GM12878 (cell line): ENCODE data around the gene FAM234B. TPM values are rescaled to one million over a fixed set of nuclear protein-coding genes. Genes with fewer than 3 reads are reported as not detected.

Source experiments
- ATAC-seq: fragments of 200-7000 bp; cut with Tn5 transposase; 3 replicates; pipeline ENCODE4 v1.9.1; 2020; ENCODE audit warnings: mild to moderate bottlenecking, moderate library complexity
- BruUV-seq: library from RNA; stranded (reverse); fragments of 400-500 nt; replicated peaks from 2 replicates; lab custom pipeline; 2021; lab: Mats Ljungman, UMichigan
- CTCF ChIA-PET: fragments of 300-600 bp; sonication (Branson Sonifier 250); formaldehyde crosslinking; extraction: SDS; loops from one replicate; lab custom pipeline; 2021; ENCODE audit warnings: inconsistent platforms; lab: Yijun Ruan, JAX
- POLR2A ChIA-PET: fragments of 350-600 bp; formaldehyde crosslinking; extraction: SDS; loops from one replicate; lab custom pipeline; 2021; ENCODE audit warnings: inconsistent platforms; lab: Charles Lee
- RAD21 ChIA-PET: fragments of 300-600 bp; sonication (Branson Sonifier 250); formaldehyde crosslinking; loops from one replicate; lab custom pipeline; 2023; ENCODE audit warnings: antibody characterized with exemption; ENCODE audit not compliant: unreplicated experiment; lab: Charles Lee
- SMC1A ChIA-PET: fragments of 300-600 bp; sonication (Branson Sonifier 250); formaldehyde crosslinking; loops from one replicate; lab custom pipeline; 2023; ENCODE audit not compliant: unreplicated experiment, uncharacterized antibody; lab: Charles Lee
- DNase-seq: peaks from one replicate; pipeline ENCODE4 v3.0.0-alpha.2; 2011; ENCODE audit warnings: low read depth, low spot score
- FAIRE-seq: peaks from 3 replicates; lab custom pipeline; 2011; peaks lifted over from hg19 to GRCh38; lab: Jason Lieb, UNC
- H2AFZ ChIP-seq: 2 replicates; pipeline ENCODE4 v1.6.0; 2011; ENCODE audit warnings: low read depth, low read length, control low read depth; ENCODE audit not compliant: control insufficient read depth
- H3K27ac ChIP-seq: 2 replicates; pipeline ENCODE4 v1.5.1; 2011; ENCODE audit warnings: control low read depth; ENCODE audit not compliant: control insufficient read depth, insufficient read depth
- H3K27me3 ChIP-seq, 2 experiments: replicated peaks in 1 of 2; 2 replicates each; pipeline versions ENCODE4 v1.6.0 to v1.6.1; 2011; ENCODE audit warnings: low read length in 1 of 2; ENCODE audit not compliant: control insufficient read depth in 2 of 2, insufficient read depth in 2 of 2
- H3K36me3 ChIP-seq, 2 experiments: 2 replicates each; pipeline ENCODE4 v1.5.1; 2011; ENCODE audit warnings: low read length in 1 of 2; ENCODE audit not compliant: control insufficient read depth in 2 of 2, insufficient read depth in 2 of 2
- H3K4me1 ChIP-seq: 2 replicates; pipeline ENCODE4 v1.6.1; 2011; ENCODE audit warnings: mild to moderate bottlenecking, low read length, moderate library complexity, mixed read lengths; ENCODE audit not compliant: control insufficient read depth, insufficient read depth
- H3K4me2 ChIP-seq: 2 replicates; pipeline ENCODE4 v1.6.0; 2011; ENCODE audit warnings: control low read depth; ENCODE audit not compliant: control insufficient read depth, insufficient read depth
- H3K4me3 ChIP-seq: fragments of 200-600 bp; sonication (generic); 2 replicates; pipeline ENCODE4 v1.5.1; 2016
- H3K79me2 ChIP-seq: 2 replicates; pipeline ENCODE4 v1.6.0; 2011; ENCODE audit warnings: low read length; ENCODE audit not compliant: control insufficient read depth, insufficient read depth
- H3K9ac ChIP-seq: 2 replicates; pipeline ENCODE4 v1.8.0; 2011; ENCODE audit warnings: low read length, control low read depth, mixed read lengths; ENCODE audit not compliant: control insufficient read depth, insufficient read depth
- H3K9me3 ChIP-seq: replicated peaks from 3 replicates; pipeline ENCODE4 v1.5.1; 2011; ENCODE audit warnings: mild to moderate bottlenecking, low read length; ENCODE audit not compliant: control insufficient read depth, insufficient read depth
- H4K20me1 ChIP-seq: 2 replicates; pipeline ENCODE4 v1.6.0; 2011; ENCODE audit not compliant: control insufficient read depth, insufficient read depth
- BCL11A ChIP-seq: IDR thresholded peaks from 2 replicates; pipeline ENCODE4 v1.6.1; 2011; ENCODE audit warnings: low read depth, low read length
- KAT2A ChIP-seq: conservative IDR thresholded peaks from 2 replicates; pipeline ENCODE4 v1.6.1; 2011; ENCODE audit warnings: low read depth, low read length; ENCODE audit not compliant: control insufficient read depth
- WGBS: methylation state at CpG from one replicate; pipeline ENCODE4 v1.1.6; 2016; ENCODE audit warnings: low lambda C conversion rate; ENCODE audit not compliant: insufficient replicate concordance, insufficient coverage; ENCODE audit errors: missing lambda C conversion rate; 5-methylcytosine and 5-hydroxymethylcytosine counted together
- in situ Hi-C: fragments of 300-500 bp; cut with MboI; formaldehyde crosslinking; loops from 9 replicates; pipeline ENCODE4 v1.14.3; 2018; ENCODE audit warnings: mixed read lengths
- intact Hi-C: fragments of 100-400 bp; cut with micrococcal nuclease; formaldehyde crosslinking; loops from one replicate; pipeline ENCODE4 v1.14.2; 2022; ENCODE audit not compliant: unreplicated experiment
- polyA plus RNA-seq, 11 experiments: library from polyadenylated mRNA; depleted of rRNA in 4 of 11; unstranded in 6 of 11; stranded (reverse) in 5 of 11; fragments of >200 nt; fragmentation: Nextera tagmentation in 4 of 11; fragmentation: Illumina TruSeq in 1 of 11; extraction: Ambion mirVana in 4 of 11; extraction: Trizol in 1 of 11; gene quantifications; 1 replicate in 1 of 11; 2 replicates in 10 of 11; pipeline versions ENCODE4 v1.2.1 to v1.2.3, GENCODE V29; 2011 to 2016; ENCODE audit warnings: inconsistent platforms in 2 of 11, missing spikeins in 2 of 11, low read depth in 1 of 11
- total RNA-seq, 4 experiments: library from RNA; depleted of rRNA in 3 of 4; stranded (reverse); fragments of >200 nt in 3 of 4; fragmentation: Illumina TruSeq in 1 of 4; extraction: Trizol in 1 of 4; gene quantifications; 2 replicates each; pipeline versions ENCODE4 v1.2.1 to v1.2.3, GENCODE V29; 2013 to 2021
- TF ChIP-seq, protein P1 (sequence below): IDR thresholded peaks from 2 replicates; pipeline ENCODE4 v1.6.1; 2012; ENCODE audit warnings: improper control_type of control experiment, low read depth, low read length; ENCODE audit not compliant: insufficient replicate concordance
- TF ChIP-seq, protein P2 (sequence below): fragments of 450-650 bp; formaldehyde crosslinking; IDR thresholded peaks from 2 replicates; pipeline ENCODE4 v1.4.0; 2020; ENCODE audit warnings: mild to moderate bottlenecking, moderate library complexity

FAM234B gene
- total and polyA plus RNA-seq, 10 of the 15 experiments (the other 5 are each of a cell fraction or from before 2014, with no cell fraction given) = 0.09 to 2.8 (median 0.18) TPM

DNA sequence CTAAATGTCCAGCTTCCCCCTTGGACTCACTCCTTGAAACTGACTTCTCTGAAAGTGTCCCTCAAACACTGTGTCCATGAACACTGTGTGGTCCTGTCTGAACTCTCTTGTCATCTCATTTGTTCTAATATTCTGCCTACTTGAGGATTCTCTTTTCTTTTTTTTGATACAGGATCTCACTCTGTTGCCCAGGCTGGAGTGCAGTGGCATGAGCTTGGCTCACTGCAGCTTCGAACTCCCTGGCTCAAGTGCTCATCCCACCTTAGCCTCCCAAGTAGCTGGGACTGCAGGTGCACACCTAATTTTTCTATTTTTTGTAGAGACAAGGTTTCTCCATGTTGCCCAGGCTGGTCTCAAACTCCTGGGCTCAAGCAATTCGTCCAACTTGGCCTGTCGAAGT lies 39.2 kb upstream of the FAM234B start:
- Histone ChIP-seq H2AFZ (no peak overlapping the region), H4K20me1 (no peaks in the 10 kb centered on the region), H3K4me3 (no peak overlapping the region), H3K79me2 (no peaks in the 10 kb centered on the region), H3K9ac (no peak overlapping the region), H3K27ac (no peak overlapping the region), H3K27me3 (peaks cover 8 to 9% of the 10 kb centered on the region in 2 experiments), H3K4me1 (peaks cover 8% of the 10 kb centered on the region), H3K36me3 (no peaks in the 10 kb centered on the region), H3K9me3 (no peaks in the 10 kb centered on the region), H3K4me2 (no peak overlapping the region)
- RAD21 ChIA-PET = no interaction called here
- no TSS peak for BruUV-seq
- in situ Hi-C loops = no loop called here
- CTCF ChIA-PET = no interaction called here
- POLR2A ChIA-PET = no interaction called here
- SMC1A ChIA-PET = no interaction called here
- DNase-seq (no peak), ATAC-seq (no peak), FAIRE-seq (no peak)
- intact Hi-C loops = no loop called here
- 3% methylated on average over 3 of the region's 3 CpGs for WGBS
- no peak for TF ChIP-seq KAT2A
- TF ChIP-seq, protein P1, sequence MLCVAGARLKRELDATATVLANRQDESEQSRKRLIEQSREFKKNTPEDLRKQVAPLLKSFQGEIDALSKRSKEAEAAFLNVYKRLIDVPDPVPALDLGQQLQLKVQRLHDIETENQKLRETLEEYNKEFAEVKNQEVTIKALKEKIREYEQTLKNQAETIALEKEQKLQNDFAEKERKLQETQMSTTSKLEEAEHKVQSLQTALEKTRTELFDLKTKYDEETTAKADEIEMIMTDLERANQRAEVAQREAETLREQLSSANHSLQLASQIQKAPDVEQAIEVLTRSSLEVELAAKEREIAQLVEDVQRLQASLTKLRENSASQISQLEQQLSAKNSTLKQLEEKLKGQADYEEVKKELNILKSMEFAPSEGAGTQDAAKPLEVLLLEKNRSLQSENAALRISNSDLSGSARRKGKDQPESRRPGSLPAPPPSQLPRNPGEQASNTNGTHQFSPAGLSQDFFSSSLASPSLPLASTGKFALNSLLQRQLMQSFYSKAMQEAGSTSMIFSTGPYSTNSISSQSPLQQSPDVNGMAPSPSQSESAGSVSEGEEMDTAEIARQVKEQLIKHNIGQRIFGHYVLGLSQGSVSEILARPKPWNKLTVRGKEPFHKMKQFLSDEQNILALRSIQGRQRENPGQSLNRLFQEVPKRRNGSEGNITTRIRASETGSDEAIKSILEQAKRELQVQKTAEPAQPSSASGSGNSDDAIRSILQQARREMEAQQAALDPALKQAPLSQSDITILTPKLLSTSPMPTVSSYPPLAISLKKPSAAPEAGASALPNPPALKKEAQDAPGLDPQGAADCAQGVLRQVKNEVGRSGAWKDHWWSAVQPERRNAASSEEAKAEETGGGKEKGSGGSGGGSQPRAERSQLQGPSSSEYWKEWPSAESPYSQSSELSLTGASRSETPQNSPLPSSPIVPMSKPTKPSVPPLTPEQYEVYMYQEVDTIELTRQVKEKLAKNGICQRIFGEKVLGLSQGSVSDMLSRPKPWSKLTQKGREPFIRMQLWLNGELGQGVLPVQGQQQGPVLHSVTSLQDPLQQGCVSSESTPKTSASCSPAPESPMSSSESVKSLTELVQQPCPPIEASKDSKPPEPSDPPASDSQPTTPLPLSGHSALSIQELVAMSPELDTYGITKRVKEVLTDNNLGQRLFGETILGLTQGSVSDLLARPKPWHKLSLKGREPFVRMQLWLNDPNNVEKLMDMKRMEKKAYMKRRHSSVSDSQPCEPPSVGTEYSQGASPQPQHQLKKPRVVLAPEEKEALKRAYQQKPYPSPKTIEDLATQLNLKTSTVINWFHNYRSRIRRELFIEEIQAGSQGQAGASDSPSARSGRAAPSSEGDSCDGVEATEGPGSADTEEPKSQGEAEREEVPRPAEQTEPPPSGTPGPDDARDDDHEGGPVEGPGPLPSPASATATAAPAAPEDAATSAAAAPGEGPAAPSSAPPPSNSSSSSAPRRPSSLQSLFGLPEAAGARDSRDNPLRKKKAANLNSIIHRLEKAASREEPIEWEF = no peak
- TF ChIP-seq BCL11A = no peak
- TF ChIP-seq, protein P2, sequence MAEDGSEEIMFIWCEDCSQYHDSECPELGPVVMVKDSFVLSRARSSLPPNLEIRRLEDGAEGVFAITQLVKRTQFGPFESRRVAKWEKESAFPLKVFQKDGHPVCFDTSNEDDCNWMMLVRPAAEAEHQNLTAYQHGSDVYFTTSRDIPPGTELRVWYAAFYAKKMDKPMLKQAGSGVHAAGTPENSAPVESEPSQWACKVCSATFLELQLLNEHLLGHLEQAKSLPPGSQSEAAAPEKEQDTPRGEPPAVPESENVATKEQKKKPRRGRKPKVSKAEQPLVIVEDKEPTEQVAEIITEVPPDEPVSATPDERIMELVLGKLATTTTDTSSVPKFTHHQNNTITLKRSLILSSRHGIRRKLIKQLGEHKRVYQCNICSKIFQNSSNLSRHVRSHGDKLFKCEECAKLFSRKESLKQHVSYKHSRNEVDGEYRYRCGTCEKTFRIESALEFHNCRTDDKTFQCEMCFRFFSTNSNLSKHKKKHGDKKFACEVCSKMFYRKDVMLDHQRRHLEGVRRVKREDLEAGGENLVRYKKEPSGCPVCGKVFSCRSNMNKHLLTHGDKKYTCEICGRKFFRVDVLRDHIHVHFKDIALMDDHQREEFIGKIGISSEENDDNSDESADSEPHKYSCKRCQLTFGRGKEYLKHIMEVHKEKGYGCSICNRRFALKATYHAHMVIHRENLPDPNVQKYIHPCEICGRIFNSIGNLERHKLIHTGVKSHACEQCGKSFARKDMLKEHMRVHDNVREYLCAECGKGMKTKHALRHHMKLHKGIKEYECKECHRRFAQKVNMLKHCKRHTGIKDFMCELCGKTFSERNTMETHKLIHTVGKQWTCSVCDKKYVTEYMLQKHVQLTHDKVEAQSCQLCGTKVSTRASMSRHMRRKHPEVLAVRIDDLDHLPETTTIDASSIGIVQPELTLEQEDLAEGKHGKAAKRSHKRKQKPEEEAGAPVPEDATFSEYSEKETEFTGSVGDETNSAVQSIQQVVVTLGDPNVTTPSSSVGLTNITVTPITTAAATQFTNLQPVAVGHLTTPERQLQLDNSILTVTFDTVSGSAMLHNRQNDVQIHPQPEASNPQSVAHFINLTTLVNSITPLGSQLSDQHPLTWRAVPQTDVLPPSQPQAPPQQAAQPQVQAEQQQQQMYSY (CRISPR knock-in tag) = no peak
